ENCODE measurements around the gene VKORC1L1.
A peak's percentile ranks its signal among the peaks of the same experiment; 100 is the strongest.
"Not testable (repeated sequence)": the region's sequence is repeated elsewhere in the genome, so short reads cannot be mapped to it uniquely, and the experiment has no call there.

Gene VKORC1L1

DNA sequence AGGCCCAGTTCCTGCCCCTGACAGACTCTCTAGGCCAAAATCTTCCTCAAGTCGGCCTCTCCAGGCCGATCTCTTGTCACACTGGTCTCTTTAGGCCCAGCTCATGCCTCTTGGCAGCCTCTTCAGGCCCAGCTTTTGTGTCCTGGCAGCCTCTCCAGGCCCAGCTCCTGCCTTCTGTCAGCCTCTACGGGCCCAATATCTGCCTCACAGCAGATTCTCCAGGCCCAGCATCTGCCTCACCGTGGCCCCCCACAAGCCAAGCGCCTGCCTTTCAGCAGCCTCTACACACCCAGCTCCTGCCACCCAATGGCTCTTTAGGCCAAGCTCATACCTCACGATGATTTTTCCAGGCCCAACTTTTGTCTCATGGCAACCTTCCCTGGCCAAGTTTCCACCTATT lies 33.0 kb upstream of the VKORC1L1 start:
- no peak overlapping the region for H3K9ac ChIP-seq (ENCODE audit: low read depth, low read length, poor library complexity, severe bottlenecking)
- no peaks in the 10 kb centered on the region for H3K9me3 ChIP-seq (ENCODE audit: insufficient read depth, low read depth, low read length)
- H3F3A ChIP-seq (ENCODE audit: low read depth): no peaks in the 10 kb centered on the region
- no peak overlapping the region for H2AFZ ChIP-seq (ENCODE audit: low read length)
- H3K4me1 ChIP-seq (ENCODE audit: insufficient read depth, low read length, poor library complexity, severe bottlenecking): no peaks in the 10 kb centered on the region
- no peaks in the 10 kb centered on the region for H4K20me1 ChIP-seq (ENCODE audit: insufficient read depth, low read length, poor library complexity, severe bottlenecking)
- H3K79me2 ChIP-seq (ENCODE audit: insufficient read depth, low read length): no peaks in the 10 kb centered on the region
- TF ChIP-seq EZH2phosphoT487 (IDR thresholded peaks at IDR 0.05; ENCODE audit: borderline replicate concordance): no peak
- no peak for TF ChIP-seq CTCF (conservative IDR thresholded peaks at IDR 0.05; ENCODE audit: low read length)
- no peak overlapping the region for H3K4me2 ChIP-seq (ENCODE audit: low read depth, low read length, poor library complexity, severe bottlenecking)
- H3K36me3 ChIP-seq (ENCODE audit: insufficient read depth, low read length): no peaks in the 10 kb centered on the region
- no peak overlapping the region for H3K4me3 ChIP-seq (ENCODE audit: low read length, poor library complexity, severe bottlenecking)
- H3K27me3 ChIP-seq (ENCODE audit: insufficient read depth, low read length, poor library complexity, severe bottlenecking): no peaks in the 10 kb centered on the region
- no peaks in the 10 kb centered on the region for H3K9me2 ChIP-seq (replicated peaks; ENCODE audit: low read depth, low read length)

- no peaks in the 10 kb centered on the region for H4K20me1 ChIP-seq (ENCODE audit: insufficient read depth, low read length, poor library complexity, severe bottlenecking)
- no peak overlapping the region for H3K4me3 ChIP-seq (ENCODE audit: low read length, poor library complexity, severe bottlenecking)
- H3K9me2 ChIP-seq (replicated peaks; ENCODE audit: low read depth, low read length): no peaks in the 10 kb centered on the region
- H2AFZ ChIP-seq (ENCODE audit: low read length): no peak overlapping the region
- no peak overlapping the region for H3K4me2 ChIP-seq (ENCODE audit: low read depth, low read length, poor library complexity, severe bottlenecking)
- no peak overlapping the region for H3K9ac ChIP-seq (ENCODE audit: low read depth, low read length, poor library complexity, severe bottlenecking)
- no peaks in the 10 kb centered on the region for H3K36me3 ChIP-seq (ENCODE audit: insufficient read depth, low read length)
- no peaks in the 10 kb centered on the region for H3K27me3 ChIP-seq (ENCODE audit: insufficient read depth, low read length, poor library complexity, severe bottlenecking)
- TF ChIP-seq CTCF (conservative IDR thresholded peaks at IDR 0.05; ENCODE audit: low read length) (peak; percentile 63), EZH2phosphoT487 (IDR thresholded peaks at IDR 0.05; ENCODE audit: borderline replicate concordance) (no peak)
- no peaks in the 10 kb centered on the region for H3F3A ChIP-seq (ENCODE audit: low read depth)
- H3K79me2 ChIP-seq (ENCODE audit: insufficient read depth, low read length): no peaks in the 10 kb centered on the region
- H3K9me3 ChIP-seq (ENCODE audit: insufficient read depth, low read depth, low read length): no peaks in the 10 kb centered on the region
- H3K4me1 ChIP-seq (ENCODE audit: insufficient read depth, low read length, poor library complexity, severe bottlenecking): no peaks in the 10 kb centered on the region
Observed at GRCh38 chr7:65840446-65840845, 32.4 kb upstream of the VKORC1L1 start.

GRCh38 chr7:65843616-65844015 lies 29.3 kb upstream of the VKORC1L1 start:
- not testable (repeated sequence) for H3K79me2 ChIP-seq (ENCODE audit: insufficient read depth, low read length); H2AFZ ChIP-seq (ENCODE audit: low read length); H3K4me2 ChIP-seq (ENCODE audit: low read depth, low read length, poor library complexity, severe bottlenecking); H3F3A ChIP-seq (ENCODE audit: low read depth); H3K9me3 ChIP-seq (ENCODE audit: insufficient read depth, low read depth, low read length); H3K4me1 ChIP-seq (ENCODE audit: insufficient read depth, low read length, poor library complexity, severe bottlenecking); H3K36me3 ChIP-seq (ENCODE audit: insufficient read depth, low read length); H3K4me3 ChIP-seq (ENCODE audit: low read length, poor library complexity, severe bottlenecking); H3K9me2 ChIP-seq (replicated peaks; ENCODE audit: low read depth, low read length); H3K9ac ChIP-seq (ENCODE audit: low read depth, low read length, poor library complexity, severe bottlenecking); H4K20me1 ChIP-seq (ENCODE audit: insufficient read depth, low read length, poor library complexity, severe bottlenecking); H3K27me3 ChIP-seq (ENCODE audit: insufficient read depth, low read length, poor library complexity, severe bottlenecking)

GRCh38 chr7:65846008-65846570 lies 26.8 kb upstream of the VKORC1L1 start:
- no peaks in the 10 kb centered on the region for H3K27me3 ChIP-seq (ENCODE audit: insufficient read depth, low read length, poor library complexity, severe bottlenecking)
- TF ChIP-seq EZH2phosphoT487 (IDR thresholded peaks at IDR 0.05; ENCODE audit: borderline replicate concordance) (no peak), CTCF (conservative IDR thresholded peaks at IDR 0.05; ENCODE audit: low read length) (no peak)
- H3K4me2 ChIP-seq (ENCODE audit: low read depth, low read length, poor library complexity, severe bottlenecking): no peak overlapping the region
- H3K9me2 ChIP-seq (replicated peaks; ENCODE audit: low read depth, low read length): no peaks in the 10 kb centered on the region
- H4K20me1 ChIP-seq (ENCODE audit: insufficient read depth, low read length, poor library complexity, severe bottlenecking): no peaks in the 10 kb centered on the region
- H3K9me3 ChIP-seq (ENCODE audit: insufficient read depth, low read depth, low read length): no peaks in the 10 kb centered on the region
- no peak overlapping the region for H3K4me3 ChIP-seq (ENCODE audit: low read length, poor library complexity, severe bottlenecking)
- H3K4me1 ChIP-seq (ENCODE audit: insufficient read depth, low read length, poor library complexity, severe bottlenecking): no peaks in the 10 kb centered on the region
- H3F3A ChIP-seq (ENCODE audit: low read depth): no peaks in the 10 kb centered on the region
- no peaks in the 10 kb centered on the region for H3K79me2 ChIP-seq (ENCODE audit: insufficient read depth, low read length)
- H3K9ac ChIP-seq (ENCODE audit: low read depth, low read length, poor library complexity, severe bottlenecking): no peak overlapping the region
- no peak overlapping the region for H2AFZ ChIP-seq (ENCODE audit: low read length)
- H3K36me3 ChIP-seq (ENCODE audit: insufficient read depth, low read length): no peaks in the 10 kb centered on the region

DNA sequence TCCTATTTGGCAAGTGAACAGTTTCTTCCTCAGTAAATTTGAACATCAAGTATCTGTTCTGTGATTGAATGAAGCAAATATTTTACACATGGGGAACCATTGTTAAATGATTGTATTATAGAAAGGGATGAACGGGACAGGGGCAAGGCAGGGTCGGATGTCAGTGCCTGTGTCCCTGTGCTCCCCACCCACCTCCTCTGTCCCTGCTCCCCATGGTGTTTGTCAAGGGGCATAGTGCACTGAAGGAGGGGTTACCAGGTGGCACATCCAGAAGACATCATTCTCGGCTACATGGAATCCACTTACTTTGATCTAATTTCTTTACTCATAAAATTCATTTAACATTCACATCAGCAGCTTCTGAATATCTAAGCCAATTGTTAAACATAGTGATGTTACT lies 19.4 kb upstream of the VKORC1L1 start:
- not testable (repeated sequence) for H3K4me2 ChIP-seq (ENCODE audit: low read depth, low read length, poor library complexity, severe bottlenecking); H3K79me2 ChIP-seq (ENCODE audit: insufficient read depth, low read length); H3K9me2 ChIP-seq (replicated peaks; ENCODE audit: low read depth, low read length); H2AFZ ChIP-seq (ENCODE audit: low read length); H3K36me3 ChIP-seq (ENCODE audit: insufficient read depth, low read length); H4K20me1 ChIP-seq (ENCODE audit: insufficient read depth, low read length, poor library complexity, severe bottlenecking); H3K9me3 ChIP-seq (ENCODE audit: insufficient read depth, low read depth, low read length); H3F3A ChIP-seq (ENCODE audit: low read depth); H3K9ac ChIP-seq (ENCODE audit: low read depth, low read length, poor library complexity, severe bottlenecking); H3K4me3 ChIP-seq (ENCODE audit: low read length, poor library complexity, severe bottlenecking); H3K27me3 ChIP-seq (ENCODE audit: insufficient read depth, low read length, poor library complexity, severe bottlenecking); H3K4me1 ChIP-seq (ENCODE audit: insufficient read depth, low read length, poor library complexity, severe bottlenecking)
